Smooth muscle cell (in vitro differentiated cells): ENCODE measurements around the gene PPP6R1. TPM values are rescaled to one million over a fixed set of nuclear protein-coding genes. Genes with fewer than 3 reads are reported as not detected.

Experiments used
- DNase-seq: peaks from one replicate; lab custom pipeline; 2025; ENCODE audit not compliant: unreplicated experiment; lab: John Stamatoyannopoulos, UW
- H2AFZ ChIP-seq: fragments of 200-600 bp; sonication (generic); 2 replicates; pipeline ENCODE4 v1.6.0; 2016; ENCODE audit warnings: antibody characterized with exemption, low read depth, mild to moderate bottlenecking
- H3F3A ChIP-seq: fragments of 200-600 bp; sonication (generic); 2 replicates; pipeline ENCODE4 v1.6.0; 2017; ENCODE audit warnings: antibody characterized with exemption, low read depth
- H3K27ac ChIP-seq: fragments of 200-600 bp; sonication (generic); 2 replicates; pipeline ENCODE4 v1.5.1; 2016; ENCODE audit warnings: low read depth, mild to moderate bottlenecking
- H3K27me3 ChIP-seq: fragments of 200-600 bp; sonication (generic); 2 replicates; pipeline ENCODE4 v1.6.1; 2016; ENCODE audit warnings: low read depth, mild to moderate bottlenecking
- H3K36me3 ChIP-seq: fragments of 200-600 bp; sonication (generic); 2 replicates; pipeline ENCODE4 v1.5.1; 2016; ENCODE audit warnings: low read depth
- H3K4me1 ChIP-seq: fragments of 200-600 bp; sonication (generic); 2 replicates; pipeline ENCODE4 v1.5.1; 2016; ENCODE audit warnings: low read depth
- H3K4me2 ChIP-seq: fragments of 200-600 bp; sonication (generic); 2 replicates; pipeline ENCODE4 v1.6.0; 2016; ENCODE audit warnings: mild to moderate bottlenecking
- H3K4me3 ChIP-seq: fragments of 200-600 bp; sonication (generic); 2 replicates; pipeline ENCODE4 v1.5.1; 2016; ENCODE audit warnings: mild to moderate bottlenecking
- H3K79me2 ChIP-seq: fragments of 200-600 bp; sonication (generic); 2 replicates; pipeline ENCODE4 v1.6.0; 2016; ENCODE audit warnings: low read depth, mild to moderate bottlenecking
- H3K9ac ChIP-seq: fragments of 200-600 bp; sonication (generic); 2 replicates; pipeline ENCODE4 v1.6.0; 2016; ENCODE audit warnings: low read depth
- H3K9me3 ChIP-seq: fragments of 200-600 bp; sonication (generic); replicated peaks from 2 replicates; pipeline ENCODE4 v1.5.1; 2016; ENCODE audit warnings: low read depth
- H4K20me1 ChIP-seq: fragments of 200-600 bp; sonication (generic); 2 replicates; pipeline ENCODE4 v1.6.0; 2016; ENCODE audit warnings: low read depth
- CTCF ChIP-seq: fragments of 200-600 bp; sonication (generic); IDR thresholded peaks from 2 replicates; pipeline ENCODE4 v1.5.1; 2017; ENCODE audit warnings: borderline replicate concordance, mild to moderate bottlenecking, antibody characterized with exemption; ENCODE audit not compliant: insufficient read depth, poor library complexity, severe bottlenecking
- WGBS: methylation state at CpG from one replicate; pipeline ENCODE4 v1.1.7; 2016; ENCODE audit warnings: low lambda C conversion rate; 5-methylcytosine and 5-hydroxymethylcytosine counted together
- polyA plus RNA-seq: library from polyadenylated mRNA; unstranded; fragments of >200 nt; fragmentation: Nextera tagmentation; extraction: Ambion mirVana; gene quantifications from 2 replicates; pipeline ENCODE4 v1.2.1, GENCODE V29; 2016
- total RNA-seq: library from RNA; depleted of rRNA; stranded (reverse); fragments of >200 nt; gene quantifications from 2 replicates; pipeline ENCODE4 v1.2.3, GENCODE V29; 2014

Gene PPP6R1
- total and polyA plus RNA-seq, 2 experiments from 2014 or later = 31.1 to 58.0 TPM

- H3K9ac ChIP-seq = no peak overlapping the region
- TF ChIP-seq CTCF = no peak
- H3K27me3 ChIP-seq = no peaks in the 10 kb centered on the region
- H3K4me2 ChIP-seq = no peak overlapping the region
- H3K27ac ChIP-seq = no peak overlapping the region
- H3F3A ChIP-seq = no peaks in the 10 kb centered on the region
- H3K4me3 ChIP-seq = no peak overlapping the region
- H2AFZ ChIP-seq = no peak overlapping the region
- 96% methylated on average over 21 of the region's 39 CpGs for WGBS
- no peak for DNase-seq
- H3K36me3 ChIP-seq = no peaks in the 10 kb centered on the region
- no peaks in the 10 kb centered on the region for H3K79me2 ChIP-seq
- no peaks in the 10 kb centered on the region for H4K20me1 ChIP-seq
- peaks cover 9% of the 10 kb centered on the region for H3K4me1 ChIP-seq
- H3K9me3 ChIP-seq = no peaks in the 10 kb centered on the region
These were observed 45.6 kb upstream of the PPP6R1 start for GRCh38 chr19:55304279-55304978.

DNA sequence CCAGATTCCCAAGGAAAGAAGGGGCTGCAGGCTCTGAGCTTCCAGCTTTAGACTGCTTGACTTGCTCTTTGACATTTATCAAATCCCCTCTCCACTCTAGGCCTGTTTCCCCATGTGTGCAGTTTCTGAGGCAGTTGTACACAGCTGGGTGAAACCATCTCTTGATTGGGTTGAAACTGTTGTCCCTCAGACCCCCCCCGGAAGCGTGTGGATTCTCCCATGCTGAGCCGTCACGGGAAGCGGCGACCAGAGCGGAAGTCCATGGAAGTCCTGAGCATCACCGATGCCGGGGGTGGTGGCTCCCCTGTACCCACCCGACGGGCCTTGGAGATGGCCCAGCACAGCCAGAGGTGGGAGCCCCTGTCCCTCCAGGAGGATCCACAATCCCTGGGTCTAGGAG, 44.7 kb upstream of the PPP6R1 start:
- Histone ChIP-seq H3K27me3 (no peaks in the 10 kb centered on the region), H3K4me2 (no peak overlapping the region), H3K27ac (no peak overlapping the region), H3K4me3 (no peak overlapping the region), H3K9ac (no peak overlapping the region), H4K20me1 (no peaks in the 10 kb centered on the region), H3K9me3 (no peaks in the 10 kb centered on the region), H3K79me2 (no peaks in the 10 kb centered on the region), H2AFZ (no peak overlapping the region), H3K36me3 (no peaks in the 10 kb centered on the region), H3F3A (no peaks in the 10 kb centered on the region), H3K4me1 (peaks cover 9% of the 10 kb centered on the region)
- no peak for TF ChIP-seq CTCF
- DNase-seq = no peak
- 97% methylated on average over 11 of the region's 11 CpGs for WGBS

DNA sequence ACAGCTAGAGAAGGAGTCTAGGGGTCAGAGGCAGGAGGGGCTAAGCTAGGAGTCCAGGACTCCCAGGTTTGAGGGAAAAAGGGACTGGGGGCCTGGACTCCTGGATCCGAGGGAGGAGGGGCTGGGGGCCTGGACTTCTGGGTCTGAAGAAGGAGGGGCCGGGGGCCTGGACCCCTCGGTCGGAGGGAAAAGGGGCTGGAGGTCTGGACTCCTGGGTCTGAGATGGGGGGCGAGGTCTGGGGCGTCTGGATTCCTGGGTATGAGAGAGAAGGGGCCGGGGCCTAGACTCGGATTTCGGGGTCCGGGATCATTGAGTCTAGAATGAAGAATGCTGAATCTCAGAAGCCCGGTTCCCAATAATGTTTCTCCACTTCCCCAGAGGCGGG, 43.5 kb upstream of the PPP6R1 start:
- no peaks in the 10 kb centered on the region for H4K20me1 ChIP-seq
- TF ChIP-seq CTCF = no peak
- no peak overlapping the region for H3K4me2 ChIP-seq
- 88% methylated on average over 12 of the region's 12 CpGs for WGBS
- no peak overlapping the region for H3K27ac ChIP-seq
- H3K79me2 ChIP-seq = no peaks in the 10 kb centered on the region
- no peak overlapping the region for H2AFZ ChIP-seq
- no peak for DNase-seq
- no peak overlapping the region for H3K4me3 ChIP-seq
- H3K36me3 ChIP-seq = no peaks in the 10 kb centered on the region
- no peaks in the 10 kb centered on the region for H3K27me3 ChIP-seq
- no peaks in the 10 kb centered on the region for H3F3A ChIP-seq
- H3K9me3 ChIP-seq = no peaks in the 10 kb centered on the region
- no peak overlapping the region for H3K9ac ChIP-seq
- H3K4me1 ChIP-seq = peaks cover 9% of the 10 kb centered on the region
